ENCODE results near the gene EMC9.

DNA sequence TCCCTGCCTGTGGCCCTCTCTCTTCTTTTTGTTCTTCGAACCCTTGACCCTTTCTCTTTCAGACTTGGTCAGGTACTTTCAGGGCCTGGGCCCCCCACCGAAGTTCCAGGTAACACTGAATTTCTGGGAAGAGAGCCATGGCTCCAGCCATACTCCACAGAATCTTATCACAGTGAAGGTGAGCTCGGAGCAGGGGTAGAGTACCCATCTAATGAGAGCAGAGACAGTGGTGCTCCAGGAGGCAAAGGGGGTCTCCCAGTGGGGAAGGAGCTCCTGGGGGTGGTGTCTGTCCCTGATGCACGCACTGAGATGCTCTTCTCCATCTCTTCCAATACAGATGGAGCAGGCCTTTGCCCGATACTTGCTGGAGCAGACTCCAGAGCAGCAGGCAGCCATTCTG is 24.4 kb upstream of the EMC9 start:
- TF ChIP-seq, protein P1, sequence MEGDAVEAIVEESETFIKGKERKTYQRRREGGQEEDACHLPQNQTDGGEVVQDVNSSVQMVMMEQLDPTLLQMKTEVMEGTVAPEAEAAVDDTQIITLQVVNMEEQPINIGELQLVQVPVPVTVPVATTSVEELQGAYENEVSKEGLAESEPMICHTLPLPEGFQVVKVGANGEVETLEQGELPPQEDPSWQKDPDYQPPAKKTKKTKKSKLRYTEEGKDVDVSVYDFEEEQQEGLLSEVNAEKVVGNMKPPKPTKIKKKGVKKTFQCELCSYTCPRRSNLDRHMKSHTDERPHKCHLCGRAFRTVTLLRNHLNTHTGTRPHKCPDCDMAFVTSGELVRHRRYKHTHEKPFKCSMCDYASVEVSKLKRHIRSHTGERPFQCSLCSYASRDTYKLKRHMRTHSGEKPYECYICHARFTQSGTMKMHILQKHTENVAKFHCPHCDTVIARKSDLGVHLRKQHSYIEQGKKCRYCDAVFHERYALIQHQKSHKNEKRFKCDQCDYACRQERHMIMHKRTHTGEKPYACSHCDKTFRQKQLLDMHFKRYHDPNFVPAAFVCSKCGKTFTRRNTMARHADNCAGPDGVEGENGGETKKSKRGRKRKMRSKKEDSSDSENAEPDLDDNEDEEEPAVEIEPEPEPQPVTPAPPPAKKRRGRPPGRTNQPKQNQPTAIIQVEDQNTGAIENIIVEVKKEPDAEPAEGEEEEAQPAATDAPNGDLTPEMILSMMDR (IDR thresholded peaks at IDR 0.05) = no peak
- TF ChIP-seq POLR2A (IDR thresholded peaks at IDR 0.05) = no peak

All from adrenal gland (tissue), 5 donors.